ENCODE data around the gene MPC2.

- no peak for TF ChIP-seq CTCF (IDR thresholded peaks at IDR 0.05)
- no peak for TF ChIP-seq POLR2A (IDR thresholded peaks at IDR 0.05)
Observed at GRCh38 chr1:167974698-167975097, 37.8 kb upstream of the MPC2 start.
